T-helper 1 cell (primary cell): ENCODE results near the gene KRTAP20-1.

Source experiments
- DNase-seq, 5 donors: peaks; one replicate each; pipeline ENCODE4 v3.0.0-alpha.2; 2012 to 2020
- total RNA-seq, 4 donors: gene quantifications; one replicate each; lab custom pipeline; 2026; lab: John Stamatoyannopoulos, UW

The KRTAP20-1 gene
- 0 reads per million in 4 donors for total RNA-seq

DNA sequence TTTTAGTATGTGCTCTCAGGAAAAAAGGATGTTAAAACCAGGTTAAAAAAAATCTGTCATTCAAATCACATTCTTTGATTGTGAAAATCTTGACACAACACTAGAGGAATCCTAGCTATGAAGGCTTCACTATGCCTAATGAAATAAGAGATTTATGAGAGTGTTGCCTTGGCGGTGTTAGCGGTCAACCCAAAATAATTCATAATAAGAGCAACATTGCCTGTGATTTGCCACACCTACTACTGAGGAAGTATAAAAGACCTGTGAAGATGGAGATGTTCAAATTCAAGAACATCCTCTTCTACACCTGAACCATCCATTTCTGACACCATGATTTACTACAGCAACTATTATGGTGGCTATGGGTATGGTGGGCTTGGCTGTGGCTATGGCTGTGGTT, at the start of gene KRTAP20-1:
TSS of gene KRTAP20-1 (plus strand) at position 301 of the 400 bp plus-strand sequence. CDS start at position 331, 30 bp downstream.
- DNase-seq = no peak

DNA sequence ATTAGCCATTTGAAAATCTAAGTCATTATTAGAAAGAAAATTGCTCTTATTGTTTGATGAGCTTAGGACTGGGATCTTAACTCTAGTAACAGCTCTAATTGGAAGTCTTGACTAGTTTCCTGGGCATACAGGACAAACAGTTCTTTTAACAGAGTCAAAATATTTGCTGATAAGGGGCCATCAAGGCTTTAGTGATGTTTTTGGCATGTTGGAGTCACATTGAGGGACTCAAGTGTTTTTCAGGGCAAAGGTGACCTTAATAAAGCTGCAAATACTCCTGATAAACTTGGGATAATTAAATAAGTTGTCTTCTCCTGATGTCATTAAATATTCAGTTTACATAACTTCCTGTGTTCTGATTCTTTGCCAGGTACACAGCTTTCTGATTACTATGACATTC, 48.6 kb upstream of the KRTAP20-1 start:
- no peak for DNase-seq

DNA sequence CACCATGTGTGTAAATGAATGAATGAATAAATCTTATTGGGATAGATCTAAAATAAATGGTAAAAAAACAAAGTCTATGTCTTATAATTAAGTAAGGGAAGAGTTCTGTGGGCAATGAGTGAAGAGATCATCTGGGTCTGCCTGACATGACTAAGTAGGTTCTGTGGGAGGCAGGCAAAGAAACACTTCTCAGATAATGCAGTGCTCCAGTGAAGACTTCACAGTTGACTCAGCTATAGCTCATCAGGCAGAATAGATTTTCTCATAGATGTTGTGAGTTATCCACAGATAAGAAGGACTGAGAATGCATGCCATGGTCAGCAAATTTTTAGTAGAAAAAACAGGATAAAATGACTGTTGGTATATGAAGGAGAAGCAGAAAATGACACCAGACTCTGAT, 38.5 kb upstream of the KRTAP20-1 start:
- DNase-seq = no peak

DNA sequence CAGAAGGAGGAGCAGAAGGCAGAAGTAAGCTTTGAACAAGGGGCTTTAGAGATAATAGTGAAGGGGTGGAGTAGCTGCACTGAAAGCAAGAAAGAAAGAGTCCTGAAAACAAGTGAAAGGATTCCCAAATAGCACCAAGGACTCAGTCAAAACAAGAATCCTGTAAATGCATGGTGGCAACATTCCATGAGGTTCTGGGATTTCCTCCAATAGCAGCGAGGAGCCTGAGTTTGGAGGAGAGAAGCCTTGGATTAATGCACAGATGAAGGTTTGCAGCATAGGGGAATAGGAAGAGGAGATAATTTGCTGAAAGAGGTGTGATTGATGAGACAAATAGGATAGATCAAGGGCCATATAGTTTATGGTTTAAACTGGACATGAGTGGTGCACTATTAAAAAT, 36.9 kb upstream of the KRTAP20-1 start:
- no peak for DNase-seq

- no peak for DNase-seq
Observed at GRCh38 chr21:30580132-30580531, 36.1 kb upstream of the KRTAP20-1 start.

- DNase-seq = no peak
Observed at GRCh38 chr21:30582870-30583269, 33.4 kb upstream of the KRTAP20-1 start.

DNA sequence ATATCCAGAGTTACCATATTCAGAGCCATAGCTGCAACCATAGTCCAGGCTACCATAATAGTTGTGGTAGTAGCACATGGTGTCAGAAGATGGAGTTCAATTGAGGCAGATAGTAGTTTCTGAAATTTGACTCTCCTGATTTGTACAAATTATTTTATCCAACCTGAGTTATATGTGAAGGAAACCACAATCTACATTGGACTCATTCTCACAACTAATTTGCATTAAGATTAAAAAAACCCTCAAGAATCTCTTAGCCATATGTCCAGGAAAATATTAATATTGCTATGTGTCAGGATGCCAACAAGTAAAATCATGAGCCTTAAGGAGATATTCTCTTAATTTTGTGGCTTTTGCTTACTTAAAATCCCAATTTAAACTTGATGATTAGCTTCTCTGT, 25.9 kb upstream of the KRTAP20-1 start, which contains the start of gene KRTAP22-2:
TSS of gene KRTAP22-2 (minus strand) at position 101 of the 400 bp plus-strand sequence.
- no peak for DNase-seq

DNA sequence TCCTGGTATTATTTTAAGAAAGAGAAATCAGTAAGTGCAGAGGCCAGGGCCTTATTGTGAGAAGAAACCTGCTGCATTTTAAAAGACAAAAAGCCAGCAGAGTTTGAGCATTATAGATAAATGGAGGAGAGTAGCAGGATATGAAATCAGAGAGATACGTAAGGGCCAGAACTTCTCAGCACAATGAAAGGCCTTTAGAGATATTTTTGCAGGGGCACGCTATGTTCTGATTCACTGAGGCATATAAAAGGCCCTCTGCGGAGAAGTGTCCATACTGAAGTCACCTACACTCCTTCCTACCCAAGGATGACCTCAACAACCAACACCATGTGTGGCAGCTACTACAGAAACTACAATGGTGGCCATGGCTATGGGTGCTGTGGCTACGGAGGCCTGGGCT, 24.1 kb upstream of the KRTAP20-1 start, which contains the start of gene KRTAP6-3:
TSS of gene KRTAP6-3 (plus strand) at position 301 of the 400 bp plus-strand sequence. CDS start at position 307, 6 bp downstream.
- DNase-seq = no peak

DNA sequence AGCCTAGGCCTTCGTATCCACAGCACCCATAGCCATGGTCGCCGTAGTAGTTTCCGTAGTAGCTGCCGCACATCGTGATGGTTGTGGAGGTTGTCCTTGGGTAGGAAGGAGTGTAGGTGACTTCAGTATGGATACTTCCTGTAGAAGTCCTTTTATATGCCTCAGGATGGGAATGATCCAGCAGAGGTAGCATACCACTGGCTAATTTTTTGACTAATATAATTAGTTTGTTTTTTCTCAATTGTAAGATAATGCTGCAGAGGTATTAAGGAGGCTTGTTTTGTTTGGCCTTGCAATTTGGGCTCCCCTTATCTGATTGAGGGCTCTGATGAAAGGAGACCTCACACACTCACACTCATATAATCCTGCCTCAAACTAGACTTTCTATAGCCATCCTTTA, 17.4 kb upstream of the KRTAP20-1 start, which contains the start of gene KRTAP6-2:
TSS of gene KRTAP6-2 (minus strand) at position 101 of the 400 bp plus-strand sequence. CDS start at position 73, 28 bp downstream.
- DNase-seq = no peak

- no peak for DNase-seq
Observed at GRCh38 chr21:30600787-30601186, 15.4 kb upstream of the KRTAP20-1 start, which contains the start of gene KRTAP22-1. Gene KRTAP22-1, plus strand, starts transcription at chr21:30601087.

GRCh38 chr21:30605968-30606367, 10.3 kb upstream of the KRTAP20-1 start:
- no peak for DNase-seq

DNA sequence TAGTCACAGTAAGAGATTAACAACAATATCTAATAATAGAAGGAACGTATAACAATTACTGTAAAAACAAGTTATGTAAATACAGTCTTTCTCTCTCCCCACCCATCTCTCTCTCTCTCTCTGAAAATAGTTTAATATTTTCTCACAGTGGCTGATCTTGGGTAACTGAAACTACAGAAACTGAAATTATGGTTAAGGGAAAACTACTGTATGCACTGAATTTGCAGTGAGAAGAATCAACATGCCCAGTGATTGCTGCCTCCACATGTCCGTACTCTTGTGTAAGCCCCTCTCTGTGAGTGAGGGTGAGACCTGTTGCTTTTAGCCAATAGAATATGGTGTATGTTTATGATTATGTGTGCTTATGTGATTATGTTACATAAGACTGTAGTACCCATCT, 4.1 kb upstream of the KRTAP20-1 start:
- DNase-seq = no peak

DNA sequence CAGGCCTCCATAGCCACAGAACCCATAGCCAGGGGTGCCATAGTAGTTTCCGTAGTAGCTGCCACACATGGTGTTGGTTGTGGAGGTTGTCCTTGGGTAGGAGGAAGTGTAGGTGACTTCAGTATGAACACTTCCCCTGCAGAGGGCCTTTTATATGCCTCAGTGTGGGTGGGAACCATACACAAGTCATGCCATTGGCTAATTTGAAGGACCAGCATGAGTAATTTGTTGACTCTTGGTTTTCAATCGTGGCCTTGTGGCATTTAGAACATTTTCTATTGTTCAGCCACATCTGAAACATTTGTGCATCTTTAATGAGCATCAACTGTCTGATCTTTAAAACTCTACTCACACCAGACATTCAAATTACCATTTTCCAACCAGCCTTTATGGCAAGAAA, 2.4 kb upstream of the KRTAP20-1 start, which contains the start of gene KRTAP6-1:
TSS of gene KRTAP6-1 (minus strand) at position 95 of the 400 bp plus-strand sequence. CDS start at position 69, 26 bp downstream.
- DNase-seq = no peak

GRCh38 chr21:30615199-30615598, 1.0 kb upstream of the KRTAP20-1 start:
- DNase-seq = no peak

- no peak for DNase-seq
Observed at GRCh38 chr21:30620080-30620479, 3.9 kb downstream of the KRTAP20-1 start.

DNA sequence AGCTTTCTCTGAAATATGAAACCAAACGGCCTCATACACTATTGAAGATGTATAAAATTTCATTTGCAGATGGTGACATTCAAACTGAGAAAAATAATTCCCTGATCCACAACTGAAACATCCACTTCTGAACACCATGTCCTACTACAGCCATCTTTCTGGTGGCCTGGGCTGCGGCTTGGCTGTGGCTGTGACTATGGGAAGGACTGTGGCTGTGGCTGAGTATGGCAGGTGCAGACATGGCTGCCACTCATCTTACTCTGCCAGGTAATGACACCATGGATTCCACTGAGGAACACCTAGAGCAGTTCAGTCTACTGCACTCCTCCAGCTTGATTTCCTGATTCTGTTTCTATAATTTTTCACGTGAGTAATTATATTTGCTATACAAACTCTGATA, 4.3 kb downstream of the KRTAP20-1 start, which contains the start of gene KRTAP20-4:
TSS of gene KRTAP20-4 (plus strand) at position 106 of the 400 bp plus-strand sequence.
- DNase-seq = no peak

DNA sequence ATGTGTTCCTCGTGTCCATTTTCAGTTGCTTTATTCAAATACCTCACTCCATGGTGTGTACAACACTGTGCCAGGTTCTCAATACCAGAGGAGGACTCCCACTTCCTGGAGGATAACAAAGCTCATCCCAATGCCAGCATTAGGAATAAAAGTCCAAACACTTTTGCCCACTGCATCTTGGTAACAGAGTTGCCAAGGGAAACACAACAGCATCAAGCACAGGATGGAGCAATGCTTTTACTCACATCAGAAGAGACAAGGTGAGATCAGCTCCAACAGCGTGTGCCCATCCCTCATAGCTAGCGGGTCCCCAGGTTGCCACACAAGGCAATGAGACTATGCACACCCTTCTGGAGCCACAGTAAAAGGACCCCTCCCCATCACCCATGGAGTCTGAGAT, 7.1 kb downstream of the KRTAP20-1 start:
- DNase-seq = no peak

DNA sequence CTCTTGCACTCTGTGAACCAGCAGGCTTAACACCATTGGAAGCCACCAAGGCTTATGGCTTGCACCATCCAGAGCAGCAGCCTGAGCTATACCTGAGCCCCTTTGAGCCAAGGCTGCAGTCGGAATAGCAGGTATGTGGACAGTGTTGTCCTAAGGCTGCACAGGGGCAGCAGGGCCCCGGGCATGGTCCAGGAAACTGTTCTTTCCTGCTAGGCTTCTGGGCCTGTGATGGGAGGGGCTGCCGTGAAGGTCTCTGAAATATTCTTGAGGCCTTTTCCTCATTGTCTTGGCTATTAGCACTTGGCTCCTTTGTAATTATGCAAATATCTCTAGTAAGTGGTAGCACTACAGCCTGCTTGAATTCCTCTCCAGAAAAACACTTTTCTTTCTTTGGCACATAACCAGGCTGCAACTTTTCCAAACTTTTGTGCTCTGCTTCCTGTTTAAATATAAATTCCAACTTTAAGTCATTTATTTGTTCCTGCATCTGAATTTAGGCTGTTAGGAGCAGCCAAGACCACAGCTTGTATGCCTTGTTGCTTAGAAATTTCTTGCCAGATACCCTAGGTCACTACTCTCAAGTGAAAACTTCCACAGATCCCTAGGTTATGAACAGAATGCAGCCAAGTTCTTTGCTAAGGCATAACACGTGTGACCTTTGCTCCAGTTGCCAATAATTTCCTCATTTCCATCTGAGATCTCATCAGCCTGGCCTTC, 9.4 kb downstream of the KRTAP20-1 start:
- DNase-seq = no peak

- DNase-seq = no peak
Observed at GRCh38 chr21:30628109-30628508, 11.9 kb downstream of the KRTAP20-1 start.

GRCh38 chr21:30629200-30629599, 13.0 kb downstream of the KRTAP20-1 start:
- no peak for DNase-seq

GRCh38 chr21:30634906-30635305, 18.7 kb downstream of the KRTAP20-1 start, which contains the start of gene KRTAP20-2:
Gene KRTAP20-2, plus strand, starts transcription at chr21:30635206. Its CDS starts 58 bp downstream, at chr21:30635264.
- DNase-seq = no peak

GRCh38 chr21:30638686-30639085, 22.5 kb downstream of the KRTAP20-1 start:
- no peak for DNase-seq

GRCh38 chr21:30642564-30642963, 26.3 kb downstream of the KRTAP20-1 start, which contains the start of gene KRTAP20-3:
Gene KRTAP20-3, plus strand, starts transcription at chr21:30642864.
- DNase-seq = no peak

- DNase-seq = no peak
Observed at GRCh38 chr21:30646904-30647414, 30.7 kb downstream of the KRTAP20-1 start.
